ENCODE measurements around the gene ACOT8.

GRCh38 chr20:45898285-45898684, 41.1 kb upstream of the ACOT8 start:
- TF ChIP-seq CTCF (IDR thresholded peaks at IDR 0.05 in 2 of 3, conservative IDR thresholded peaks at IDR 0.05 in 1 of 3; ENCODE audit: control insufficient read depth in 2 of 3, extremely low read depth in 1 of 3, insufficient read depth in 1 of 3, low read depth in 3 of 3, low read length in 3 of 3) (no peak), POLR2AphosphoS5 (IDR thresholded peaks at IDR 0.05; ENCODE audit: low read length) (no peak), MAX (IDR thresholded peaks at IDR 0.05; ENCODE audit: low read depth, low read length) (no peak), FOXM1 (IDR thresholded peaks at IDR 0.05; ENCODE audit: low read depth, low read length) (no peak), CBX3 (IDR thresholded peaks at IDR 0.05; ENCODE audit: borderline replicate concordance, low read depth) (no peak), NFYA (IDR thresholded peaks at IDR 0.05; ENCODE audit: borderline replicate concordance, low read depth, low read length) (no peak), RELB (IDR thresholded peaks at IDR 0.05; ENCODE audit: low read depth) (no peak), EZH2 (IDR thresholded peaks at IDR 0.05; ENCODE audit: borderline replicate concordance, control insufficient read depth, low read depth, low read length) (no peak), EP300 (IDR thresholded peaks at IDR 0.05; ENCODE audit: borderline replicate concordance in 1 of 2, control insufficient read depth in 1 of 2, low read depth in 2 of 2, low read length in 2 of 2) (no peak), KDM1A (IDR thresholded peaks at IDR 0.05; ENCODE audit: borderline replicate concordance) (no peak)

All from GM12878 (cell line).